GM12878 (cell line): ENCODE results near the gene IQCH. TPM values are rescaled to one million over a fixed set of nuclear protein-coding genes. Genes with fewer than 3 reads are reported as not detected.
A peak's percentile ranks its signal among the peaks of the same experiment; 100 is the strongest.

Experiments used
- BCLAF1 ChIP-seq: fragments of 450-650 bp; IDR thresholded peaks from 2 replicates; pipeline ENCODE4 v1.6.1; 2017; ENCODE audit warnings: antibody characterized with exemption, mild to moderate bottlenecking, moderate library complexity
- CEBPZ ChIP-seq: fragments of 150-350 bp; IDR thresholded peaks from 2 replicates; pipeline ENCODE4 v1.6.1; 2016; ENCODE audit warnings: low read depth, low read length
- CHD1 ChIP-seq: IDR thresholded peaks from 2 replicates; pipeline ENCODE4 v1.6.1; 2012; ENCODE audit warnings: low read depth, low read length, improper control_type of control experiment
- GATAD2B ChIP-seq: fragments of 450-650 bp; conservative IDR thresholded peaks from 2 replicates; pipeline ENCODE4 v1.6.1; 2017; ENCODE audit warnings: low read depth, mild to moderate bottlenecking, moderate library complexity
- IRF3 ChIP-seq: fragments of 450-650 bp; IDR thresholded peaks from 2 replicates; pipeline ENCODE4 v1.6.1; 2014; ENCODE audit warnings: mild to moderate bottlenecking
- JUNB ChIP-seq: IDR thresholded peaks from 2 replicates; pipeline ENCODE4 v1.6.1; 2016; ENCODE audit warnings: antibody characterized with exemption, mild to moderate bottlenecking
- MEF2B ChIP-seq: fragments of 450-650 bp; IDR thresholded peaks from 2 replicates; pipeline ENCODE4 v1.6.1; 2018; ENCODE audit warnings: mild to moderate bottlenecking, moderate library complexity; ENCODE audit not compliant: partially characterized antibody, poor library complexity, severe bottlenecking
- MTA2 ChIP-seq: fragments of 450-650 bp; IDR thresholded peaks from 2 replicates; pipeline ENCODE4 v1.6.1; 2016; ENCODE audit warnings: low read depth, mild to moderate bottlenecking, moderate library complexity
- NBN ChIP-seq: fragments of 450-650 bp; IDR thresholded peaks from 2 replicates; pipeline ENCODE4 v1.6.1; 2016
- NFXL1 ChIP-seq: fragments of 450-650 bp; IDR thresholded peaks from 2 replicates; pipeline ENCODE4 v1.6.1; 2017; ENCODE audit warnings: antibody characterized with exemption, mild to moderate bottlenecking, borderline replicate concordance
- NFYA ChIP-seq: IDR thresholded peaks from 2 replicates; pipeline ENCODE4 v1.6.1; 2011; ENCODE audit warnings: low read depth, mild to moderate bottlenecking, low read length, improper control_type of control experiment, borderline replicate concordance
- NR2C2 ChIP-seq: IDR thresholded peaks from 2 replicates; pipeline ENCODE4 v1.6.1; 2011; ENCODE audit warnings: borderline replicate concordance, low read depth; ENCODE audit not compliant: control insufficient read depth, insufficient read length
- PKNOX1 ChIP-seq: fragments of 450-650 bp; IDR thresholded peaks from 2 replicates; pipeline ENCODE4 v1.6.1; 2016; ENCODE audit warnings: mild to moderate bottlenecking
- PML ChIP-seq: IDR thresholded peaks from 2 replicates; pipeline ENCODE4 v1.6.1; 2012; ENCODE audit warnings: low read length, inconsistent platforms
- RFX5 ChIP-seq: IDR thresholded peaks from 2 replicates; pipeline ENCODE4 v1.6.1; 2011; ENCODE audit warnings: low read depth, low read length, improper control_type of control experiment
- SMAD1 ChIP-seq: fragments of 450-650 bp; IDR thresholded peaks from 2 replicates; pipeline ENCODE4 v1.6.1; 2018; ENCODE audit warnings: mild to moderate bottlenecking, low read depth; ENCODE audit not compliant: partially characterized antibody
- SP1 ChIP-seq: IDR thresholded peaks from one replicate; pipeline ENCODE4 v1.6.1; 2011; ENCODE audit warnings: low read depth, low read length
- SREBF2 ChIP-seq: IDR thresholded peaks from 2 replicates; pipeline ENCODE4 v1.6.1; 2012; ENCODE audit warnings: mild to moderate bottlenecking, low read length
- SUZ12 ChIP-seq: fragments of 200-600 bp; sonication (generic); IDR thresholded peaks from one replicate; pipeline ENCODE4 v1.6.1; 2018; ENCODE audit warnings: antibody characterized with exemption, mild to moderate bottlenecking; ENCODE audit not compliant: unreplicated experiment
- polyA plus RNA-seq, 11 experiments: library from polyadenylated mRNA; depleted of rRNA in 4 of 11; unstranded in 6 of 11; stranded (reverse) in 5 of 11; fragments of >200 nt; fragmentation: Nextera tagmentation in 4 of 11; fragmentation: Illumina TruSeq in 1 of 11; extraction: Ambion mirVana in 4 of 11; extraction: Trizol in 1 of 11; gene quantifications; 1 replicate in 1 of 11; 2 replicates in 10 of 11; pipeline versions ENCODE4 v1.2.1 to v1.2.3, GENCODE V29; 2011 to 2016; ENCODE audit warnings: inconsistent platforms in 2 of 11, missing spikeins in 2 of 11, low read depth in 1 of 11
- total RNA-seq, 4 experiments: library from RNA; depleted of rRNA in 3 of 4; stranded (reverse); fragments of >200 nt in 3 of 4; fragmentation: Illumina TruSeq in 1 of 4; extraction: Trizol in 1 of 4; gene quantifications; 2 replicates each; pipeline versions ENCODE4 v1.2.1 to v1.2.3, GENCODE V29; 2013 to 2021
- TF ChIP-seq, protein P1 (sequence below): fragments of 450-650 bp; conservative IDR thresholded peaks from 2 replicates; pipeline ENCODE4 v1.6.1; 2017; ENCODE audit warnings: mild to moderate bottlenecking, moderate library complexity

The IQCH gene
- total and polyA plus RNA-seq, 10 of the 15 experiments (the other 5 are each of a cell fraction or from before 2014, with no cell fraction given), result 0.29 to 1.3 (median 0.99) TPM

DNA sequence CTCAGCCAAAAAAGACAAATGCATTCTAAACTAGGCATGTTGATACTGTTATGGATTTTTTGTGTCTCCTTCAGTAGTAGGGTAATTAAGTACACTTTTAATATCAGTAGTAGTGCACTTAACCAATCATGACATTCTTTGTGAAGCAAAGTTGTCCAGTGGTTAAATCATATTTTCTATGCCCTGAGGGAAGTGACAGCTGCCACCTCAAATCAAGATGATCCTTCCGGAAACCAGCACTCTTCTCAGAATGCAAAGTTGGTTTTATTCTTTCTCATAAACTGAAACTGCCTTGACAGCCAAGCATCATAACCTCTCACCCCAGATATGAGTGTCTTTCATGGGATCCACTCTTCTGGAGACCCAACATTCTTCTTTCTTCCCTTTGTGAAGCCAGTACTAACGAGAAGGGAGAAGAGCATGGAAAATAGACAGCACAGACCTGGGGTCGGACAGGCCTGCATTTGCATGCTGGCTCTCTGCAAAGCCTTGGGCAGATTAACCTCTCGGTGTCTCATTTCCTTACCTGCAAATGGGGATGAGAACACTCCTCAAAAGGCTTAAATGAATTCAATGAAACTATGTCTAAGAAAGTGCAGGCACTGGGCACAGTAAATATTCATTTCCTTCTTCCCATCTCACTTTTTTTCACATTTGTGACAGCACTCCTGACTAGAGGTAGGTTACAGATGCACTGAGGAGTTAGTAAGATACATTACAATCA lies 13.3 kb upstream of the IQCH start (continued):
- TF ChIP-seq PML (no peak), PKNOX1 (peak; percentile 93), NR2C2 (no peak), SMAD1 (no peak), IRF3 (no peak), NBN (peak; percentile 54; the same call in 1 of the 2 replicates), CEBPZ (no peak), BCLAF1 (no peak), MEF2B (peak; percentile 33), NFXL1 (no peak), JUNB (peak; percentile 96), NFYA (no peak), CHD1 (no peak), GATAD2B (no peak), SP1 (peak; percentile 44), SREBF2 (no peak), MTA2 (peak; percentile 51; the same call in 1 of the 2 replicates), SUZ12 (no peak), RFX5 (no peak)
- TF ChIP-seq, protein P1, sequence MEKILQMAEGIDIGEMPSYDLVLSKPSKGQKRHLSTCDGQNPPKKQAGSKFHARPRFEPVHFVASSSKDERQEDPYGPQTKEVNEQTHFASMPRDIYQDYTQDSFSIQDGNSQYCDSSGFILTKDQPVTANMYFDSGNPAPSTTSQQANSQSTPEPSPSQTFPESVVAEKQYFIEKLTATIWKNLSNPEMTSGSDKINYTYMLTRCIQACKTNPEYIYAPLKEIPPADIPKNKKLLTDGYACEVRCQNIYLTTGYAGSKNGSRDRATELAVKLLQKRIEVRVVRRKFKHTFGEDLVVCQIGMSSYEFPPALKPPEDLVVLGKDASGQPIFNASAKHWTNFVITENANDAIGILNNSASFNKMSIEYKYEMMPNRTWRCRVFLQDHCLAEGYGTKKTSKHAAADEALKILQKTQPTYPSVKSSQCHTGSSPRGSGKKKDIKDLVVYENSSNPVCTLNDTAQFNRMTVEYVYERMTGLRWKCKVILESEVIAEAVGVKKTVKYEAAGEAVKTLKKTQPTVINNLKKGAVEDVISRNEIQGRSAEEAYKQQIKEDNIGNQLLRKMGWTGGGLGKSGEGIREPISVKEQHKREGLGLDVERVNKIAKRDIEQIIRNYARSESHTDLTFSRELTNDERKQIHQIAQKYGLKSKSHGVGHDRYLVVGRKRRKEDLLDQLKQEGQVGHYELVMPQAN, result no peak
